SK-N-SH (cell line): ENCODE results near the gene RNASET2. TPM values are rescaled to one million over a fixed set of nuclear protein-coding genes. Genes with fewer than 3 reads are reported as not detected.

Source experiments
- CTCF ChIA-PET: fragments of 300-600, 350-600 bp; formaldehyde crosslinking; extraction: SDS; loops from one replicate; lab custom pipeline; 2021; lab: Yijun Ruan, JAX
- POLR2A ChIA-PET: fragments of 350-600 bp; sonication (Branson Sonifier 250); formaldehyde crosslinking; extraction: SDS; loops from one replicate; lab custom pipeline; 2020; ENCODE audit warnings: antibody characterized with exemption, inconsistent platforms; lab: Yijun Ruan, JAX
- DNase-seq: peaks from one replicate; pipeline ENCODE4 v3.0.0; 2012
- H2AFZ ChIP-seq: fragments of 200-600 bp; sonication (generic); 2 replicates; pipeline ENCODE4 v1.8.1; 2016; ENCODE audit warnings: antibody characterized with exemption, mild to moderate bottlenecking, low read depth
- H3F3A ChIP-seq: fragments of 200-600 bp; sonication (generic); replicated peaks from 2 replicates; pipeline ENCODE3; 2016; ENCODE audit warnings: antibody characterized with exemption, mild to moderate bottlenecking; ENCODE audit not compliant: insufficient read depth
- H3K27ac ChIP-seq, 2 experiments: fragments of 200-500 bp in 1 of 2; fragments of 200-600 bp in 1 of 2; sonication (Bioruptor generic) in 1 of 2; sonication (generic), shearing (Covaris generic) in 1 of 2; 2 replicates each; pipeline versions ENCODE4 v1.5.1 to v1.6.1; 2014 to 2016; ENCODE audit warnings: low read depth in 2 of 2, inconsistent platforms in 1 of 2, low read length in 1 of 2, mild to moderate bottlenecking in 1 of 2, mixed read lengths in 1 of 2
- H3K27me3 ChIP-seq: fragments of 200-600 bp; sonication (generic), shearing (Covaris generic); 2 replicates; pipeline ENCODE4 v1.6.1; 2016; ENCODE audit warnings: mixed run types; ENCODE audit not compliant: insufficient read depth
- H3K36me3 ChIP-seq, 2 experiments: fragments of 200-500 bp in 1 of 2; fragments of 200-600 bp in 1 of 2; sonication (Bioruptor generic) in 1 of 2; sonication (generic) in 1 of 2; replicated peaks in 1 of 2; 2 replicates each; pipeline versions ENCODE3 to v1.5.1; 2014 to 2016; ENCODE audit warnings: low read length in 1 of 2, mild to moderate bottlenecking in 1 of 2; ENCODE audit not compliant: insufficient read depth in 2 of 2, control insufficient read depth in 1 of 2
- H3K4me1 ChIP-seq, 2 experiments: fragments of 200-500 bp in 1 of 2; fragments of 200-600 bp in 1 of 2; sonication (Bioruptor generic) in 1 of 2; sonication (generic), shearing (Covaris generic) in 1 of 2; 2 replicates each; pipeline versions ENCODE4 v1.5.1 to v1.6.1; 2014 to 2016; ENCODE audit warnings: low read depth in 1 of 2, low read length in 1 of 2, mixed run types in 1 of 2; ENCODE audit not compliant: insufficient read depth in 2 of 2, control insufficient read depth in 1 of 2
- H3K4me2 ChIP-seq: fragments of 200-600 bp; sonication (generic), shearing (Covaris generic); 2 replicates; pipeline ENCODE4 v1.6.1; 2017; ENCODE audit warnings: mixed run types
- H3K4me3 ChIP-seq, 2 experiments: fragments of 200-500 bp in 1 of 2; fragments of 200-600 bp in 1 of 2; sonication (Bioruptor generic) in 1 of 2; sonication (generic), shearing (Covaris generic) in 1 of 2; 2 replicates each; pipeline versions ENCODE4 v1.5.1 to v1.8.1; 2014 to 2016; ENCODE audit warnings: low read depth in 2 of 2, inconsistent platforms in 1 of 2, low read length in 1 of 2, mild to moderate bottlenecking in 1 of 2, mixed read lengths in 1 of 2, moderate library complexity in 1 of 2
- H3K79me2 ChIP-seq: fragments of 200-600 bp; sonication (generic); 2 replicates; pipeline ENCODE4 v1.8.1; 2017; ENCODE audit warnings: mild to moderate bottlenecking; ENCODE audit not compliant: insufficient read depth
- H3K9ac ChIP-seq: fragments of 200-600 bp; sonication (generic); 2 replicates; pipeline ENCODE4 v1.6.1; 2017; ENCODE audit warnings: mixed run types
- H3K9me2 ChIP-seq: fragments of 200-600 bp; sonication (generic); 2 replicates; pipeline ENCODE4 v1.6.1; 2017; ENCODE audit warnings: mixed run types
- H3K9me3 ChIP-seq: fragments of 200-600 bp; sonication (generic); 2 replicates; pipeline ENCODE4 v1.6.1; 2017; ENCODE audit warnings: mixed run types, mild to moderate bottlenecking, moderate library complexity
- H4K20me1 ChIP-seq: fragments of 200-600 bp; sonication (generic); 2 replicates; pipeline ENCODE4 v1.6.1; 2017; ENCODE audit warnings: mild to moderate bottlenecking, mixed run types; ENCODE audit not compliant: insufficient read depth
- ELF1 ChIP-seq: IDR thresholded peaks from 2 replicates; pipeline ENCODE4 v1.4.0; 2012
- EP300 ChIP-seq, 2 experiments: IDR thresholded peaks; 2 replicates each; pipeline versions ENCODE4 v1.4.0 to v1.6.1; 2012; ENCODE audit warnings: borderline replicate concordance in 1 of 2, low read depth in 1 of 2, low read length in 1 of 2
- EZH2phosphoT487 ChIP-seq: fragments of 200-600 bp; sonication (generic); IDR thresholded peaks from 2 replicates; pipeline ENCODE4 v1.6.1; 2017; ENCODE audit warnings: low read depth, mixed run types, mild to moderate bottlenecking, antibody characterized with exemption, moderate library complexity, borderline replicate concordance
- GATA2 ChIP-seq: sonication (generic); formaldehyde crosslinking; IDR thresholded peaks from 2 replicates; pipeline ENCODE4 v1.5.0; 2020; ENCODE audit warnings: mild to moderate bottlenecking, missing genetic modification reagents
- MAX ChIP-seq: IDR thresholded peaks from 2 replicates; pipeline ENCODE4 v1.4.0; 2012; ENCODE audit warnings: low read depth
- NRF1 ChIP-seq: IDR thresholded peaks from 2 replicates; pipeline ENCODE4 v1.6.1; 2012; ENCODE audit warnings: low read depth, mild to moderate bottlenecking, low read length
- PBX3 ChIP-seq: IDR thresholded peaks from 2 replicates; pipeline ENCODE4; 2012
- POLR2AphosphoS5 ChIP-seq: IDR thresholded peaks from 2 replicates; pipeline ENCODE4 v1.6.1; 2012; ENCODE audit warnings: low read depth, low read length
- RAD21 ChIP-seq: IDR thresholded peaks from 2 replicates; pipeline ENCODE4 v1.6.1; 2012; ENCODE audit warnings: mild to moderate bottlenecking, low read length
- RFX5 ChIP-seq: IDR thresholded peaks from 2 replicates; pipeline ENCODE4 v1.6.1; 2012; ENCODE audit warnings: mild to moderate bottlenecking, improper control_type of control experiment, low read length
- TAF1 ChIP-seq: IDR thresholded peaks from 2 replicates; pipeline ENCODE4 v1.6.1; 2012; ENCODE audit warnings: low read depth, mild to moderate bottlenecking, low read length, moderate library complexity, borderline replicate concordance
- USF1 ChIP-seq: IDR thresholded peaks from 2 replicates; pipeline ENCODE4 v1.4.0; 2012; ENCODE audit warnings: low read depth, borderline replicate concordance
- YY1 ChIP-seq: IDR thresholded peaks from 2 replicates; pipeline ENCODE4 v1.4.0; 2012; ENCODE audit warnings: low read depth, mild to moderate bottlenecking
- WGBS: methylation state at CpG from one replicate; pipeline ENCODE4 v1.1.6; 2017; ENCODE audit warnings: low lambda C conversion rate; 5-methylcytosine and 5-hydroxymethylcytosine counted together
- polyA plus RNA-seq, 3 experiments: library from polyadenylated mRNA; depleted of rRNA; stranded (reverse); fragments of >200 nt; gene quantifications; 2 replicates each; pipeline ENCODE4 v1.2.3, GENCODE V29; 2012
- TF ChIP-seq, protein P1 (sequence below): IDR thresholded peaks from 2 replicates; pipeline ENCODE4 v1.4.0; 2012; ENCODE audit warnings: low read depth, borderline replicate concordance
- TF ChIP-seq, protein P2 (sequence below): fragments of 150-350 bp; IDR thresholded peaks from 2 replicates; pipeline ENCODE4 v1.6.1; 2017; ENCODE audit warnings: antibody characterized with exemption, low read length, low read depth, borderline replicate concordance
- TF ChIP-seq, protein P3 (sequence below): fragments of 150-350 bp; IDR thresholded peaks from 2 replicates; pipeline ENCODE4 v1.6.1; 2016; ENCODE audit warnings: mild to moderate bottlenecking, low read depth, low read length
- TF ChIP-seq, protein P4 (sequence below): fragments of 200-600 bp; sonication (generic); IDR thresholded peaks from 2 replicates; pipeline ENCODE4 v1.6.1; 2017; ENCODE audit warnings: antibody characterized with exemption, mild to moderate bottlenecking, moderate library complexity

RNASET2 gene
- polyA plus RNA-seq, 1 of the 3 experiments (the other 2 are of a cell fraction), result 59.2 TPM

DNA sequence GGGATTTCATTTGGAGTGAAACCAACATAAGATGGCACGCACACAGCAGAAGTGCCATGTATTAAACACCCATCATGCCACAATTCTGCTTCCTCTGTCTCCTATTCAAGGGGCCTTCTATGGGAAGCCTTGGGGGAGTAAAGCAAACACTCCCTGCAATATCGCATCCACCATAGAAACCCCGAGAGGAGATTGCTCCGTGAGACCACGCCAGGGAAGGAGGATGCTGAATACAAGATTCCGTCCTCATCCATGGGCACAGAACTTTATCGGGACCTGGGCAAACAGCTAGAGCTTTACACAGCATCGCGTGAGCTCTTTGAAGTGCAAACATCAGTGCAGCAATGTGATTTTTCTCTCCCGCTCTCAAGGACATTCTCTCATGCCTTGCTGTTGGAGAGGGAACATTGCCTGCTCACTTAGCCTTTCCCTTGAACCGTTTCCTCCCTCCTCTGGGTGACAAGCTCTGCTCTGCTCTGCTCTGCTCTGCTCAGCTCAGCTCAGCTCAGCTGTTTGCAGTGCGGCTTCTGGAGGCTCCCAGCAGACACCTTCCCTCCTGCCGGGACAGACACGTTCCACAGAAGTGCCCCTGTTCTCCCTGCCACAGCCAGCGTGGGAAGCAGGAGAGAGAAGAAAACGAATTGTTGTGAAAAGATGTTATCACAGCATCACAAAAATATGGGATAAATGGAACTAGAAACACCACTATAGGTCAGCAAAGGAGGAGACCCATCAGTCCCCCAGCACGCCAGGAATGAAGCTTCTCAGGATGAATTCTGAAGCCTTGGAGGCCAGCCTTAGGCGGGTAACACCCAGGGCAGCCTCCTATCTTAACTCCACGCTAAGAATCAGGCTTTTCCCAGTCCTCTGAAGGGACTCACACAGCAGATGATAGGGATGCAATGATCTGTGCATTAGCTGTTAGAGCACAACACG is 48.2 kb downstream of the RNASET2 start (continued):
- TF ChIP-seq, protein P1, sequence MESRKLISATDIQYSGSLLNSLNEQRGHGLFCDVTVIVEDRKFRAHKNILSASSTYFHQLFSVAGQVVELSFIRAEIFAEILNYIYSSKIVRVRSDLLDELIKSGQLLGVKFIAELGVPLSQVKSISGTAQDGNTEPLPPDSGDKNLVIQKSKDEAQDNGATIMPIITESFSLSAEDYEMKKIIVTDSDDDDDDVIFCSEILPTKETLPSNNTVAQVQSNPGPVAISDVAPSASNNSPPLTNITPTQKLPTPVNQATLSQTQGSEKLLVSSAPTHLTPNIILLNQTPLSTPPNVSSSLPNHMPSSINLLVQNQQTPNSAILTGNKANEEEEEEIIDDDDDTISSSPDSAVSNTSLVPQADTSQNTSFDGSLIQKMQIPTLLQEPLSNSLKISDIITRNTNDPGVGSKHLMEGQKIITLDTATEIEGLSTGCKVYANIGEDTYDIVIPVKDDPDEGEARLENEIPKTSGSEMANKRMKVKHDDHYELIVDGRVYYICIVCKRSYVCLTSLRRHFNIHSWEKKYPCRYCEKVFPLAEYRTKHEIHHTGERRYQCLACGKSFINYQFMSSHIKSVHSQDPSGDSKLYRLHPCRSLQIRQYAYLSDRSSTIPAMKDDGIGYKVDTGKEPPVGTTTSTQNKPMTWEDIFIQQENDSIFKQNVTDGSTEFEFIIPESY, result no peak
- no peak for TF ChIP-seq RFX5
- TF ChIP-seq, all 33 proteins: peak for 0

- H3K4me3 ChIP-seq, result no peak overlapping the region
- H3K9ac ChIP-seq, result no peak overlapping the region
- no peaks in the 10 kb centered on the region for H3K27me3 ChIP-seq
- H3K36me3 ChIP-seq, result no peaks in the 10 kb centered on the region
- no peak overlapping the region for H3K27ac ChIP-seq
- H3K79me2 ChIP-seq, result no peaks in the 10 kb centered on the region
- POLR2A ChIA-PET, result interaction anchor here (0.6 kb wide), 1 partner anchor 121 kb away, joined by 4 read pairs; no protein-coding TSS in a partner anchor
- H3K4me2 ChIP-seq, result no peak overlapping the region
- H2AFZ ChIP-seq, result no peak overlapping the region
- no peaks in the 10 kb centered on the region for H4K20me1 ChIP-seq
- H3F3A ChIP-seq, result no peaks in the 10 kb centered on the region
- CTCF ChIA-PET, result interaction anchor here (1.1 to 1.3 kb wide), 2 partner anchors 13 to 444 kb away, joined by 3 read pairs; no protein-coding TSS in a partner anchor
- H3K9me3 ChIP-seq, result no peaks in the 10 kb centered on the region
- no peak for DNase-seq
- TF ChIP-seq, protein P2, sequence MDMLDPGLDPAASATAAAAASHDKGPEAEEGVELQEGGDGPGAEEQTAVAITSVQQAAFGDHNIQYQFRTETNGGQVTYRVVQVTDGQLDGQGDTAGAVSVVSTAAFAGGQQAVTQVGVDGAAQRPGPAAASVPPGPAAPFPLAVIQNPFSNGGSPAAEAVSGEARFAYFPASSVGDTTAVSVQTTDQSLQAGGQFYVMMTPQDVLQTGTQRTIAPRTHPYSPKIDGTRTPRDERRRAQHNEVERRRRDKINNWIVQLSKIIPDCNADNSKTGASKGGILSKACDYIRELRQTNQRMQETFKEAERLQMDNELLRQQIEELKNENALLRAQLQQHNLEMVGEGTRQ, result no peak
- TF ChIP-seq USF1, result no peak
- no peak for TF ChIP-seq POLR2AphosphoS5
- no peak for TF ChIP-seq EZH2phosphoT487
- TF ChIP-seq, protein P3, sequence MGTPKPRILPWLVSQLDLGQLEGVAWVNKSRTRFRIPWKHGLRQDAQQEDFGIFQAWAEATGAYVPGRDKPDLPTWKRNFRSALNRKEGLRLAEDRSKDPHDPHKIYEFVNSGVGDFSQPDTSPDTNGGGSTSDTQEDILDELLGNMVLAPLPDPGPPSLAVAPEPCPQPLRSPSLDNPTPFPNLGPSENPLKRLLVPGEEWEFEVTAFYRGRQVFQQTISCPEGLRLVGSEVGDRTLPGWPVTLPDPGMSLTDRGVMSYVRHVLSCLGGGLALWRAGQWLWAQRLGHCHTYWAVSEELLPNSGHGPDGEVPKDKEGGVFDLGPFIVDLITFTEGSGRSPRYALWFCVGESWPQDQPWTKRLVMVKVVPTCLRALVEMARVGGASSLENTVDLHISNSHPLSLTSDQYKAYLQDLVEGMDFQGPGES, result no peak
- TF ChIP-seq EP300 (IDR thresholded peaks at IDR 0.05; ENCODE audit: borderline replicate concordance in 1 of 2, low read depth in 1 of 2, low read length in 1 of 2), result no peak
- no peak for TF ChIP-seq TAF1
- TF ChIP-seq NRF1, result no peak
- TF ChIP-seq PBX3, result no peak
- no peak for TF ChIP-seq RAD21
- no peak for TF ChIP-seq ELF1
- TF ChIP-seq YY1, result no peak
- no peak for TF ChIP-seq MAX
- TF ChIP-seq, protein P1, result no peak
- TF ChIP-seq, protein P4, sequence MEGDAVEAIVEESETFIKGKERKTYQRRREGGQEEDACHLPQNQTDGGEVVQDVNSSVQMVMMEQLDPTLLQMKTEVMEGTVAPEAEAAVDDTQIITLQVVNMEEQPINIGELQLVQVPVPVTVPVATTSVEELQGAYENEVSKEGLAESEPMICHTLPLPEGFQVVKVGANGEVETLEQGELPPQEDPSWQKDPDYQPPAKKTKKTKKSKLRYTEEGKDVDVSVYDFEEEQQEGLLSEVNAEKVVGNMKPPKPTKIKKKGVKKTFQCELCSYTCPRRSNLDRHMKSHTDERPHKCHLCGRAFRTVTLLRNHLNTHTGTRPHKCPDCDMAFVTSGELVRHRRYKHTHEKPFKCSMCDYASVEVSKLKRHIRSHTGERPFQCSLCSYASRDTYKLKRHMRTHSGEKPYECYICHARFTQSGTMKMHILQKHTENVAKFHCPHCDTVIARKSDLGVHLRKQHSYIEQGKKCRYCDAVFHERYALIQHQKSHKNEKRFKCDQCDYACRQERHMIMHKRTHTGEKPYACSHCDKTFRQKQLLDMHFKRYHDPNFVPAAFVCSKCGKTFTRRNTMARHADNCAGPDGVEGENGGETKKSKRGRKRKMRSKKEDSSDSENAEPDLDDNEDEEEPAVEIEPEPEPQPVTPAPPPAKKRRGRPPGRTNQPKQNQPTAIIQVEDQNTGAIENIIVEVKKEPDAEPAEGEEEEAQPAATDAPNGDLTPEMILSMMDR, result no peak
- TF ChIP-seq GATA2 (CRISPR knock-in tag), result no peak
- H3K4me1 ChIP-seq, result no peaks in the 10 kb centered on the region
- WGBS, result 62% methylated on average over 5 of the region's 8 CpGs
- H3K9me2 ChIP-seq, result no peaks in the 10 kb centered on the region
Measured at GRCh38 chr6:166907373-166907841, 48.9 kb downstream of the RNASET2 start.
